Mesothelial cell of epicardium (in vitro differentiated cells): ENCODE results near the gene PIP5K1A. TPM values are rescaled to one million over a fixed set of nuclear protein-coding genes. Genes with fewer than 3 reads are reported as not detected.

Experiments used
- DNase-seq, 2 experiments: peaks; one replicate each; pipeline ENCODE4 v3.0.0; 2021; ENCODE audit warnings: low spot score in 2 of 2; ENCODE audit not compliant: unreplicated experiment in 2 of 2
- H3K27ac Mint-ChIP-seq: 2 replicates; pipeline ENCODE4 v1.8.0; 2021; ENCODE audit warnings: mixed read lengths
- H3K27me3 Mint-ChIP-seq: 2 replicates; pipeline ENCODE4 v1.8.0; 2021; ENCODE audit warnings: low read depth, mixed read lengths
- H3K36me3 Mint-ChIP-seq: 2 replicates; pipeline ENCODE4 v1.8.0; 2021; ENCODE audit warnings: mixed read lengths
- H3K4me1 Mint-ChIP-seq: 2 replicates; pipeline ENCODE4 v1.8.0; 2021; ENCODE audit warnings: mixed read lengths
- H3K4me3 Mint-ChIP-seq: 2 replicates; pipeline ENCODE4 v1.8.0; 2021; ENCODE audit warnings: mild to moderate bottlenecking, moderate library complexity, mixed read lengths
- H3K9me3 Mint-ChIP-seq: 2 replicates; pipeline ENCODE4 v1.8.0; 2021; ENCODE audit warnings: mixed read lengths
- CTCF ChIP-seq: fragments of 200-600 bp; sonication (generic); IDR thresholded peaks from one replicate; pipeline ENCODE4 v1.5.0; 2021; ENCODE audit warnings: antibody characterized with exemption; ENCODE audit not compliant: unreplicated experiment
- total RNA-seq: library from RNA; stranded (reverse); gene quantifications from 3 replicates; pipeline ENCODE4 v1.2.1, GENCODE V29; 2021

Gene PIP5K1A
- total RNA-seq, 1 donor from 2014 or later = 122 TPM

- H3K27ac Mint-ChIP-seq = no peak overlapping the region
- peaks cover 38% of the 10 kb centered on the region for H3K36me3 Mint-ChIP-seq
- no peak overlapping the region for H3K4me3 Mint-ChIP-seq
- no peak for DNase-seq
- no peak for TF ChIP-seq CTCF
- H3K4me1 Mint-ChIP-seq = no peaks in the 10 kb centered on the region
- no peaks in the 10 kb centered on the region for H3K27me3 Mint-ChIP-seq
- no peaks in the 10 kb centered on the region for H3K9me3 Mint-ChIP-seq
These were observed 91.8 kb downstream of the PIP5K1A start for GRCh38 chr1:151289991-151290708.

- Mint-ChIP-seq H3K4me3 (no peak overlapping the region), H3K4me1 (no peaks in the 10 kb centered on the region)
These were observed 92.5 kb downstream of the PIP5K1A start for GRCh38 chr1:151290709-151291303.

GRCh38 chr1:151292207-151293030, 94.1 kb downstream of the PIP5K1A start:
- no peaks in the 10 kb centered on the region for H3K4me1 Mint-ChIP-seq
- no peak overlapping the region for H3K4me3 Mint-ChIP-seq
- DNase-seq = no peak
- H3K36me3 Mint-ChIP-seq = peaks cover 31% of the 10 kb centered on the region
- no peaks in the 10 kb centered on the region for H3K9me3 Mint-ChIP-seq
- peak overlapping the region; percentile 26 for H3K27ac Mint-ChIP-seq
- no peak for TF ChIP-seq CTCF
- no peaks in the 10 kb centered on the region for H3K27me3 Mint-ChIP-seq

More at GRCh38 chr1:151290709-151291303, 92.5 kb downstream of the PIP5K1A start:
- peaks cover 37% of the 10 kb centered on the region for H3K36me3 Mint-ChIP-seq
- no peaks in the 10 kb centered on the region for H3K27me3 Mint-ChIP-seq
- no peak for DNase-seq
- TF ChIP-seq CTCF = no peak
- H3K27ac Mint-ChIP-seq = no peak overlapping the region
- no peaks in the 10 kb centered on the region for H3K9me3 Mint-ChIP-seq

- Mint-ChIP-seq H3K9me3 (no peaks in the 10 kb centered on the region), H3K36me3 (peaks cover 37% of the 10 kb centered on the region), H3K4me3 (no peak overlapping the region), H3K27ac (no peak overlapping the region), H3K27me3 (no peaks in the 10 kb centered on the region), H3K4me1 (no peaks in the 10 kb centered on the region)
- no peak for TF ChIP-seq CTCF
- no peak for DNase-seq
These were observed 94.7 kb downstream of the PIP5K1A start for GRCh38 chr1:151293093-151293492.

- Mint-ChIP-seq H3K4me1 (no peaks in the 10 kb centered on the region), H3K36me3 (peaks cover 39% of the 10 kb centered on the region), H3K9me3 (no peaks in the 10 kb centered on the region), H3K4me3 (no peak overlapping the region), H3K27ac (peak overlapping the region; percentile 12), H3K27me3 (no peaks in the 10 kb centered on the region)
- TF ChIP-seq CTCF = no peak
- no peak for DNase-seq
These were observed 96.5 kb downstream of the PIP5K1A start for GRCh38 chr1:151294742-151295462.
